SJCRH30 (cell line): ENCODE results near the gene RUNX2. TPM values are rescaled to one million over a fixed set of nuclear protein-coding genes. Genes with fewer than 3 reads are reported as not detected.
"Not testable (repeated sequence)": the region's sequence is repeated elsewhere in the genome, so short reads cannot be mapped to it uniquely, and the experiment has no call there.

Source experiments
- DNase-seq, 2 experiments: peaks; one replicate each; pipeline ENCODE4 v3.0.0-alpha.2; 2015 to 2020
- H3K27ac ChIP-seq: fragments of 250-450 bp; sonication (Bioruptor Pico); 2 replicates; pipeline ENCODE4 v1.5.1; 2020; ENCODE audit warnings: mild to moderate bottlenecking, moderate library complexity
- H3K27me3 ChIP-seq: fragments of 250-450 bp; sonication (Bioruptor Pico); 2 replicates; pipeline ENCODE4 v1.5.1; 2020; ENCODE audit warnings: mild to moderate bottlenecking, moderate library complexity
- H3K36me3 ChIP-seq: fragments of 250-450 bp; sonication (Bioruptor Pico); 2 replicates; pipeline ENCODE4 v1.5.1; 2020; ENCODE audit warnings: mild to moderate bottlenecking, moderate library complexity
- H3K4me1 ChIP-seq: fragments of 250-450 bp; sonication (Bioruptor Pico); 2 replicates; pipeline ENCODE4 v1.5.1; 2020; ENCODE audit warnings: mild to moderate bottlenecking, moderate library complexity
- H3K4me3 ChIP-seq: fragments of 250-450 bp; sonication (Bioruptor Pico); 2 replicates; pipeline ENCODE4 v1.5.1; 2020; ENCODE audit warnings: mild to moderate bottlenecking, moderate library complexity
- H3K9me3 ChIP-seq: fragments of 250-450 bp; sonication (Bioruptor Pico); replicated peaks from 2 replicates; pipeline ENCODE4 v1.5.1; 2020; ENCODE audit warnings: mild to moderate bottlenecking, moderate library complexity
- total RNA-seq: library from RNA; depleted of rRNA; stranded (reverse); fragments of >200 nt; shearing (Covaris generic); gene quantifications from 2 replicates; pipeline ENCODE4 v1.2.3, GENCODE V29; 2014

The RUNX2 gene
- total RNA-seq, 1 experiment from 2014 or later: 50.5 TPM

DNA sequence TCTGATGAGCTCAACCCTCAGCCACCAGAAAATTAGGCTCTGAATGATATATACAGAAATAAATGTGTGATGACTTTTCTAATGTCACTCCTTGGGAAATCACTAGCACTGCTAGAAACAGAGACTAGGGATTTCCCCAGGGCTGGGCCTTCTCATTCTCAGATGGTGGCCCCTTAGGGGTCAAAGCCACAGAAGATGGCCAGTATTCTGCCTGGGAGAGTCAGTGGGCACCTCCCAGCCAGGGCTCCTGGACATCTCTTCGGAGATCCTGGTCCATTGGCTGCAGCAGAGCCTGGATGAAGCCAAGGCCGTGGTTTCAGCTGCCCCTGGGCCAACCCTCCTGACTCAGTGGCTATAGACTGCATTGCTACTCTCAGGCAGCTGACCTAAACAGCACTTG, 326.5 kb downstream of the RUNX2 start:
- no peak for DNase-seq
- Histone ChIP-seq H3K4me3 (no peak overlapping the region), H3K27me3 (no peaks in the 10 kb centered on the region), H3K36me3 (peaks cover 2% of the 10 kb centered on the region), H3K9me3 (no peaks in the 10 kb centered on the region), H3K27ac (no peak overlapping the region), H3K4me1 (peaks cover 44% of the 10 kb centered on the region)

GRCh38 chr6:45655745-45656476, 327.8 kb downstream of the RUNX2 start:
- no peak overlapping the region for H3K4me3 ChIP-seq

GRCh38 chr6:45657226-45657625, 329.1 kb downstream of the RUNX2 start:
- Histone ChIP-seq H3K4me1 (peaks cover 20% of the 10 kb centered on the region), H3K36me3 (peaks cover 2% of the 10 kb centered on the region), H3K27me3 (no peaks in the 10 kb centered on the region), H3K9me3 (no peaks in the 10 kb centered on the region), H3K4me3 (no peak overlapping the region), H3K27ac (no peak overlapping the region; the same call in 1 of the 2 replicates)
- DNase-seq: no peak

More at GRCh38 chr6:45655745-45656476, 327.8 kb downstream of the RUNX2 start:
- Histone ChIP-seq H3K9me3 (no peaks in the 10 kb centered on the region), H3K4me1 (peaks cover 34% of the 10 kb centered on the region), H3K36me3 (peaks cover 2% of the 10 kb centered on the region), H3K27ac (peak overlapping the region; percentile 81), H3K27me3 (no peaks in the 10 kb centered on the region)
- DNase-seq: peak; percentile 44 to 51

DNA sequence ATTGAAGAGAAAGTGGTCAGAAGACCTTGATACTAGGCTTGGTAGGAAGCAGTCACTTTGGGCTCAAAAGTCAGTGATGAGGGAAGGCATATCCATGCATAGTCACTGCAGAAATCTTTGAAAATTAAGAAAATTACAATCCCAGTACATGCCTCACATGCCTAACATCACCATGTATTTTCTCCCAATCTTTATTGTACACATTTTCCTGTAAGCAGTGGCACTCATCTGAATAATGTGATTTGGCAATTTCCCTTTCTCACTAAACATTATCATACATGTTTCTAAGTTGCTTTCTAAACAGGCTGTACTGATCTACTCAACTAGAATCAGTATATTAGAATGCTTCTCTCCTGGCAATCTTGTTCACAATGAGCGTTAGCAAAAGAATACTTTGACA, 330.3 kb downstream of the RUNX2 start:
- no peak for DNase-seq
- peaks cover 2% of the 10 kb centered on the region for H3K36me3 ChIP-seq
- no peak overlapping the region for H3K4me3 ChIP-seq
- H3K27ac ChIP-seq: no peak overlapping the region
- no peaks in the 10 kb centered on the region for H3K9me3 ChIP-seq
- H3K4me1 ChIP-seq: peaks cover 10% of the 10 kb centered on the region
- H3K27me3 ChIP-seq: no peaks in the 10 kb centered on the region

DNA sequence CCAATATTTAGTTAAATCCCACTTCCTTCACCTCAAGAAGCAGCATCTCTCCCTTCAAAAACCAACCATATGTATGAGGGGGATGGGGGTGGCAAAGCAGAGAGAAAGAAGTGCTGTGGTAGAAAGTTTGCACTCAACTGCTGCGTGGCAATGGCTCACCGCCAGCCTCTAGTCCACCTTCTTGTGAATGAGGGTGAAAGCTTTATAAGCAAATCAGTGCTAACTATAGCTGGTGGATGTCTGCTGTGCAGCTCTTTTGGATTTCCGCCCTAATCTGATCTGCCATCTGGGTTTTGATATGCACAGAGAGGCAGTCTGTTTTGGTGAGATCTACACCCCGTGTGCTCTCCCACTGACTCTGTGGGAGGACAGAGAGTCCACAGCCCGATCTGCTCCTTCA, 330.8 kb downstream of the RUNX2 start:
- H3K9me3 ChIP-seq: no peaks in the 10 kb centered on the region
- no peak overlapping the region for H3K27ac ChIP-seq
- H3K4me3 ChIP-seq: no peak overlapping the region
- no peaks in the 10 kb centered on the region for H3K27me3 ChIP-seq
- H3K4me1 ChIP-seq: peaks cover 9% of the 10 kb centered on the region
- H3K36me3 ChIP-seq: peaks cover 2% of the 10 kb centered on the region
- DNase-seq: no peak

DNA sequence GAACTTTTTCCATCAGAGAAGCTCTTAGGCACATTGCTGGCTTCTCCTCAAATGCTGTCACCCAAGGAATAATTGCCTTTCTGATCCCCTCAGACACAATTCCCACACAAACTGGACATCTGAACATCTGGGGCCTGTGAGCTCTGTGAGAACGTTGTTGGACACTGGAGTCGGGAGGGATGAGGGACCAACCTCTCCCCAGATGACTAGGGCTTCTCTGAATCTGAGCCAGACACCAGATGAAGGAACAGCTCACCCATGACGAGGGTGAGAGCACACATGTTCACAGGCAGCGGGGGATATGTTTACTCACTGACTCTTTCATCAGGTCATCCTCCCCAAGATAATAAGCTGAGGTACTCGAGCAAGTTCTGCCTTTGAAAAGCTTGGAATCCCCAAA, 333.5 kb downstream of the RUNX2 start:
- Histone ChIP-seq H3K27me3 (no peaks in the 10 kb centered on the region), H3K9me3 (no peaks in the 10 kb centered on the region), H3K4me3 (no peak overlapping the region), H3K27ac (no peak overlapping the region), H3K36me3 (peaks cover 3% of the 10 kb centered on the region), H3K4me1 (no peaks in the 10 kb centered on the region; the same call in 1 of the 2 replicates)
- no peak for DNase-seq

GRCh38 chr6:45663251-45664221, 335.4 kb downstream of the RUNX2 start:
- Histone ChIP-seq H3K4me1 (no peaks in the 10 kb centered on the region), H3K27me3 (no peaks in the 10 kb centered on the region), H3K27ac (no peak overlapping the region), H3K9me3 (no peaks in the 10 kb centered on the region), H3K4me3 (no peak overlapping the region), H3K36me3 (peaks cover 3% of the 10 kb centered on the region; the same call in 1 of the 2 replicates)
- DNase-seq: no peak

- Histone ChIP-seq H3K27ac (no peak overlapping the region), H3K27me3 (no peaks in the 10 kb centered on the region), H3K4me3 (no peak overlapping the region), H3K9me3 (no peaks in the 10 kb centered on the region), H3K4me1 (no peaks in the 10 kb centered on the region), H3K36me3 (peaks cover 3% of the 10 kb centered on the region; the same call in 1 of the 2 replicates)
- DNase-seq: no peak
Observed at GRCh38 chr6:45664707-45665106, 336.6 kb downstream of the RUNX2 start.

- Histone ChIP-seq H3K4me1 (no peaks in the 10 kb centered on the region), H3K27me3 (no peaks in the 10 kb centered on the region), H3K27ac (no peak overlapping the region), H3K4me3 (no peak overlapping the region), H3K9me3 (no peaks in the 10 kb centered on the region), H3K36me3 (peaks cover 3% of the 10 kb centered on the region; the same call in 1 of the 2 replicates)
- DNase-seq: no peak
Observed at GRCh38 chr6:45665859-45666258, 337.7 kb downstream of the RUNX2 start.

- H3K4me3 ChIP-seq: no peak overlapping the region
- no peak for DNase-seq
- H3K27me3 ChIP-seq: no peaks in the 10 kb centered on the region
- H3K27ac ChIP-seq: no peak overlapping the region
- no peaks in the 10 kb centered on the region for H3K9me3 ChIP-seq
- H3K4me1 ChIP-seq: no peaks in the 10 kb centered on the region
- peaks cover 3% of the 10 kb centered on the region; the same call in 1 of the 2 replicates for H3K36me3 ChIP-seq
Observed at GRCh38 chr6:45666846-45667245, 338.7 kb downstream of the RUNX2 start.

DNA sequence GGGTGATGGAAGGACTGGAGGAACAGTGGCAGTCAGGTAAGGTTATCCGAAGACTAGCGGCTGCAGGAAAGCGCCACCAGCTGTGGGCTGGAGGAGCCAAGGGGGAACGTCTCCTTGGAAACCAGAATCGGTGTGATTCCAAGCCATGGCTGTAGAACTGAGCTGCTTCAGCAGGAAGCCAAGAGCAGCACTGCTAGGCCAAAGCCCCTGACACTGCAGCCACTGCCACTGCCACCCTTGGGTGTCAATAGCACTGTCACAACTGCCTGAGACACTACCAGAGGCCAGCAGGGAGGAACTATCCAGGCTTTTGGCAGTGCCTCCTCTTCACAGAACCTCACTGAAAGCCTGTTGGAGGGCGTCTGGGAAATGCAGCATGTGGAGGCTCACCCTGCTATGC, 339.2 kb downstream of the RUNX2 start:
- no peaks in the 10 kb centered on the region for H3K27me3 ChIP-seq
- no peak for DNase-seq
- no peaks in the 10 kb centered on the region for H3K9me3 ChIP-seq
- H3K4me3 ChIP-seq: no peak overlapping the region
- H3K36me3 ChIP-seq: peaks cover 3% of the 10 kb centered on the region; the same call in 1 of the 2 replicates
- H3K27ac ChIP-seq: no peak overlapping the region
- no peaks in the 10 kb centered on the region for H3K4me1 ChIP-seq

- no peaks in the 10 kb centered on the region for H3K4me1 ChIP-seq
- H3K4me3 ChIP-seq: no peak overlapping the region
- H3K9me3 ChIP-seq: no peaks in the 10 kb centered on the region
- DNase-seq: no peak
- H3K27me3 ChIP-seq: no peaks in the 10 kb centered on the region
- H3K27ac ChIP-seq: no peak overlapping the region
- H3K36me3 ChIP-seq: peaks cover 3% of the 10 kb centered on the region; the same call in 1 of the 2 replicates
Observed at GRCh38 chr6:45667766-45668165, 339.6 kb downstream of the RUNX2 start.

- no peak for DNase-seq
- H3K4me3 ChIP-seq: no peak overlapping the region
- no peaks in the 10 kb centered on the region for H3K27me3 ChIP-seq
- no peaks in the 10 kb centered on the region for H3K4me1 ChIP-seq
- no peak overlapping the region for H3K27ac ChIP-seq
- peaks cover 3% of the 10 kb centered on the region; the same call in 1 of the 2 replicates for H3K36me3 ChIP-seq
- no peaks in the 10 kb centered on the region for H3K9me3 ChIP-seq
Observed at GRCh38 chr6:45668705-45669104, 340.6 kb downstream of the RUNX2 start.

DNA sequence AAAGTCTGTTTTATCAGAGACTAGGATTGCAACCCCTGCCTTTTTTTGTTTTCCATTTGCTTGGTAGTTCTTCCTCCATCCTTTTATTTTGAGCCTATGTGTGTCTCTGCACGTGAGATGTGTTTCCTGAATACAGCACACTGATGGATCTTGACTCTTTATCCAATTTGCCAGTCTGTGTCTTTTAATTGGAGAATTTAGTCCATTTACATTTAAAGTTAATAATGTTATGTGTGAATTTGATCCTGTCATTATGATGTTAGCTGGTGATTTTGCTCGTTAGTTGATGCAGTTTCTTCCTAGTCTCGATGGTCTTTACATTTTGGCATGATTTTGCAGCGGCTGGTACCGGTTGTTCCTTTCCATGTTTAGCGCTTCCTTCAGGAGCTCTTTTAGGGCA, 345.0 kb downstream of the RUNX2 start:
- not testable (repeated sequence) for H3K27ac ChIP-seq, DNase-seq, H3K9me3 ChIP-seq, H3K4me3 ChIP-seq, H3K4me1 ChIP-seq, H3K36me3 ChIP-seq, H3K27me3 ChIP-seq

DNA sequence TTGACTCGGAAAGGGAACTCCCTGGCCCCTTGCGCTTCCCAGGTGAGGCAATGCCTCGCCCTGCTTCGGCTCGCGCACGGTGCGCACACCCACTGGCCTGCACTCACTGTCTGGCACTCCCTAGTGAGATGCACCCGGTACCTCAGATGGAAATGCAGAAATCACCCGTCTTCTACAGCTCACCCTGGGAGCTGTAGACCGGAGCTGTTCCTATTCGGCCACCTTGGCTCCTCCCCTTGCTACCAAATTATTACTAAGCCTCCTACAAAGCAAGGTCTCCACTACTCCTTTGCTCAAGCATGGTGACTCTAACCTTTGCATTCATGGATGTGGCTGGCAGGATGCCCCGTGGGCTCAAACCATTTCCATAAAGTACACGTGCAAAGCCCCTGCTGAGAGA, 347.0 kb downstream of the RUNX2 start:
- not testable (repeated sequence) for H3K4me3 ChIP-seq, H3K9me3 ChIP-seq, DNase-seq, H3K27ac ChIP-seq, H3K36me3 ChIP-seq, H3K4me1 ChIP-seq, H3K27me3 ChIP-seq
